Mucosa of stomach (tissue), 1 donor: Measurements from ENCODE around the gene PBOV1.
A peak's percentile ranks its signal among the peaks of the same experiment; 100 is the strongest.

ENCODE experiments used
- H3K27me3 ChIP-seq: one replicate; pipeline ENCODE4 v1.7.0; 2013; ENCODE audit warnings: mild to moderate bottlenecking, low read length; ENCODE audit not compliant: control insufficient read depth, insufficient read depth
- H3K36me3 ChIP-seq: one replicate; pipeline ENCODE4 v1.7.0; 2013; ENCODE audit warnings: low read length; ENCODE audit not compliant: control insufficient read depth, insufficient read depth
- H3K4me1 ChIP-seq: one replicate; pipeline ENCODE4 v1.7.0; 2013; ENCODE audit warnings: mild to moderate bottlenecking, low read length; ENCODE audit not compliant: control insufficient read depth, insufficient read depth
- H3K4me3 ChIP-seq: one replicate; pipeline ENCODE4 v1.7.0; 2013; ENCODE audit warnings: low read length
- H3K9ac ChIP-seq: one replicate; pipeline ENCODE4 v1.7.0; 2013; ENCODE audit warnings: mild to moderate bottlenecking, low read length, moderate library complexity
- H3K9me3 ChIP-seq: one replicate; pipeline ENCODE4 v1.7.0; 2013; ENCODE audit warnings: mild to moderate bottlenecking, low read length, moderate library complexity; ENCODE audit not compliant: control insufficient read depth
- donor health status: Pancreatic carcinoma.

The PBOV1 gene

GRCh38 chr6:138235205-138235604, 16.9 kb upstream of the PBOV1 start:
- Histone ChIP-seq H3K4me3 (no peak overlapping the region), H3K9me3 (no peaks in the 10 kb centered on the region), H3K9ac (no peak overlapping the region), H3K27me3 (no peaks in the 10 kb centered on the region), H3K36me3 (no peaks in the 10 kb centered on the region), H3K4me1 (peaks cover 32% of the 10 kb centered on the region)

GRCh38 chr6:138234363-138234762, 16.1 kb upstream of the PBOV1 start:
- no peaks in the 10 kb centered on the region for H3K27me3 ChIP-seq
- H3K36me3 ChIP-seq: no peaks in the 10 kb centered on the region
- no peak overlapping the region for H3K4me3 ChIP-seq
- peaks cover 41% of the 10 kb centered on the region for H3K4me1 ChIP-seq
- H3K9ac ChIP-seq: no peak overlapping the region
- no peaks in the 10 kb centered on the region for H3K9me3 ChIP-seq

- H3K36me3 ChIP-seq: no peaks in the 10 kb centered on the region
- H3K4me1 ChIP-seq: peaks cover 66% of the 10 kb centered on the region
- no peak overlapping the region for H3K4me3 ChIP-seq
- no peaks in the 10 kb centered on the region for H3K9me3 ChIP-seq
- no peaks in the 10 kb centered on the region for H3K27me3 ChIP-seq
- peak overlapping the region; percentile 28 for H3K9ac ChIP-seq
These were observed 13.1 kb upstream of the PBOV1 start for GRCh38 chr6:138231381-138231886.

GRCh38 chr6:138230759-138231380, 12.6 kb upstream of the PBOV1 start:
- peaks cover 72% of the 10 kb centered on the region for H3K4me1 ChIP-seq
- H3K36me3 ChIP-seq: no peaks in the 10 kb centered on the region
- H3K9ac ChIP-seq: peak overlapping the region; percentile 28
- no peaks in the 10 kb centered on the region for H3K9me3 ChIP-seq
- H3K4me3 ChIP-seq: no peak overlapping the region
- H3K27me3 ChIP-seq: no peaks in the 10 kb centered on the region

DNA sequence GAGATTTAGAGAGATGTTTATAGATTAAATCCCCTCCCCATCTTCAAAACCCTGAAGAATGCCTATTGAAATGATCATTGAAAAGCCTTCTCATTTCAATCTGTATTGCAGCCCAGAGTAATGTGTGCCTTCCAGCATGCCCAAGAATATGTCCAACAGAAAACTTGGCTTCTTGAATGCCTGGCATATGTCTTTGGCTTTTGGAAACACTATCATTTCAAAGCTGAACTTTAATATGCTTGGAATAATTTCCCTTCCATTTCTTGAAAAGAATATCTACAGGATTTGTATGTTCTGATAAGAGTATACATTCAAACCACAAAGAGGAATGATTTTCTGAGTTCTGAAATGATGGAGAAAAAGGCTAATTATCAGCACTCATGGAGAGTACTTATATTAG, 11.9 kb upstream of the PBOV1 start:
- Histone ChIP-seq H3K9me3 (no peaks in the 10 kb centered on the region), H3K4me1 (peaks cover 74% of the 10 kb centered on the region), H3K27me3 (no peaks in the 10 kb centered on the region), H3K4me3 (no peak overlapping the region), H3K36me3 (no peaks in the 10 kb centered on the region), H3K9ac (no peak overlapping the region)

GRCh38 chr6:138229663-138230179, 11.4 kb upstream of the PBOV1 start:
- H3K4me1 ChIP-seq: peaks cover 74% of the 10 kb centered on the region
- H3K36me3 ChIP-seq: no peaks in the 10 kb centered on the region
- H3K4me3 ChIP-seq: no peak overlapping the region
- no peaks in the 10 kb centered on the region for H3K27me3 ChIP-seq
- no peak overlapping the region for H3K9ac ChIP-seq
- H3K9me3 ChIP-seq: no peaks in the 10 kb centered on the region

- H3K9me3 ChIP-seq: no peaks in the 10 kb centered on the region
- no peak overlapping the region for H3K4me3 ChIP-seq
- no peaks in the 10 kb centered on the region for H3K36me3 ChIP-seq
- H3K27me3 ChIP-seq: no peaks in the 10 kb centered on the region
- H3K4me1 ChIP-seq: peaks cover 72% of the 10 kb centered on the region
- no peak overlapping the region for H3K9ac ChIP-seq
These were observed 10.8 kb upstream of the PBOV1 start for GRCh38 chr6:138229072-138229471.

- no peaks in the 10 kb centered on the region for H3K27me3 ChIP-seq
- no peak overlapping the region for H3K4me3 ChIP-seq
- H3K9me3 ChIP-seq: no peaks in the 10 kb centered on the region
- no peaks in the 10 kb centered on the region for H3K36me3 ChIP-seq
- H3K9ac ChIP-seq: peak overlapping the region; percentile 60
- peaks cover 75% of the 10 kb centered on the region for H3K4me1 ChIP-seq
These were observed 9.1 kb upstream of the PBOV1 start for GRCh38 chr6:138227316-138227781.

GRCh38 chr6:138226700-138227315, 8.5 kb upstream of the PBOV1 start:
- Histone ChIP-seq H3K4me3 (no peak overlapping the region), H3K9me3 (no peaks in the 10 kb centered on the region), H3K9ac (peak overlapping the region; percentile 60), H3K36me3 (no peaks in the 10 kb centered on the region), H3K4me1 (peaks cover 69% of the 10 kb centered on the region), H3K27me3 (no peaks in the 10 kb centered on the region)

GRCh38 chr6:138225953-138226352, 7.7 kb upstream of the PBOV1 start:
- no peaks in the 10 kb centered on the region for H3K9me3 ChIP-seq
- no peaks in the 10 kb centered on the region for H3K27me3 ChIP-seq
- H3K36me3 ChIP-seq: no peaks in the 10 kb centered on the region
- peak overlapping the region; percentile 7 for H3K9ac ChIP-seq
- H3K4me1 ChIP-seq: peaks cover 67% of the 10 kb centered on the region
- no peak overlapping the region for H3K4me3 ChIP-seq

DNA sequence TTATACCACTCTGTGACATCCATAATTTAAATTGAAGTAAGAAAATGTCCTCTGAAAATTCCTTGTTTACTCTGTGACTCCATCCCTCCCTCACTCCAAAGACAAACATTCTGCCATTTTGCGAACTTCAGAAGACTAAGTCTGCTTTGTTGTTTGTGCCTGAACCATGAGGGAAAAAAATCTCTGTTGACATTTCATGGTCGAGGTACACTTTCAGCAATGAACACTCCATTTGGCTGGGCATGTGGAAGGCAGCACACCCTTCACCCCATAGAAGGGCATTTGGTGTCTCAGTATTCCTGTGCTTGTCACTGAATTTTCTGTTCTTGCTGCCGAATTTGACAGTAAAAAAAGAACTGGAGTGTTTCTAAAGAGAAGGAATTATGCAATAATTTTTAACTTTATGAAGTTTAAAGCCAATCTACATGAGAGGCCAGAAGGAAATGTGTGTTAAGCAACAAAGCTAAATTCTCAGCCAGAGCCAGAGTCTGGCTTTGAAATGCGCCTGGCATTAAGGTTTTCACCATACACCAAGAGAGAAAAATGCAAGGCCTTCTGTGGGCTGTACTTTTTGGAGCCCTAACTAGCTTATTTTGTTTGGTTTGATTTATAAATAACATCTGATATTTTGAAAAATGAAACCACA, 4.7 kb upstream of the PBOV1 start:
- Histone ChIP-seq H3K4me1 (peaks cover 45% of the 10 kb centered on the region), H3K36me3 (no peaks in the 10 kb centered on the region), H3K4me3 (no peak overlapping the region), H3K9ac (no peak overlapping the region), H3K9me3 (no peaks in the 10 kb centered on the region), H3K27me3 (no peaks in the 10 kb centered on the region)

GRCh38 chr6:138219901-138220300, 1.6 kb upstream of the PBOV1 start:
- peaks cover 24% of the 10 kb centered on the region for H3K4me1 ChIP-seq
- no peak overlapping the region for H3K4me3 ChIP-seq
- no peaks in the 10 kb centered on the region for H3K27me3 ChIP-seq
- H3K9ac ChIP-seq: no peak overlapping the region
- H3K9me3 ChIP-seq: no peaks in the 10 kb centered on the region
- no peaks in the 10 kb centered on the region for H3K36me3 ChIP-seq
